ENCODE results near the gene MYLK.

DNA sequence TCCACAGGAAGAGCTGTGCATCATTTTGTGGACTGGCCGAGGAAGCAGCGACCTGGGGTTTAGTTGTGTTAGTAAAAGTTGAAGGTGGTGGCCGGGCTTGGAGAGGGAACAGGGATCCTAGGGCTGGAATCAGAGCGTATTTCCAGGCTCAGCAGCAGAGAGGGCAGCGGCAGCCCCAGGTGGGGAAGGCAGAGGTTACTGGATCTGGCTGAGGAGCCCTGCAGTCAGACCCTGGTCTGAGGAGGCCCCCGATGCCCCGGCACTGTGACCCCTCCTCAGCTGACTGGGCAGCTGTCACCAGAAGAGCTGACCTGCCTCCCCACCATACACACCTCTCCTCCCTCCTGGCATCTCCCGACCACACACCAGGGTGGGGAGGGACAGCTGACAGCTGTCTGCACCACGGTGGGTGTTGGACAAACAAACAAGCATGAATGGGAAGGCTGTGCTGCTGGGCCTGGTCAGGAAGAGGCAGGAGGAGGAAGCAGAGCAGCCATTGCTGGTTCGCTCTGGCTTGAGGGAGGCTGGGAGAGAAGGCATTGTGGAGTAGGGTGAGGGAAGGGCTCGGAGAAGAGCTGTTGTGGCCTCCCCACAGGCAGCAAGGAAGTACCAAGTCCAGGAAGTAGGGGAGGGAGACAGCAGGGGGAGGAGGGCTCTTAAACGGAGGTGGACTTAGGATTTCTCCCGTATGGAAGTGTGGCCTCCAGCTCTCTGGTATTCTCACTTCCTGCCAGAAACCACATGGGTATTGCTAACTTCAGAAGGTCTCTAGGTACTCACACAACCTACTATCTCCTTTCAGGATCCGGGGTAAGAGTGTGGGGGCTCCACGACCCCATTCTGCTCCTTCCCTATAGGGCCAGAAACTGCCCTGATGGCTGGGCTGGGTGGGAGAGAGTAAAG is 249.7 kb downstream of the MYLK start:
- TF ChIP-seq, protein P1, sequence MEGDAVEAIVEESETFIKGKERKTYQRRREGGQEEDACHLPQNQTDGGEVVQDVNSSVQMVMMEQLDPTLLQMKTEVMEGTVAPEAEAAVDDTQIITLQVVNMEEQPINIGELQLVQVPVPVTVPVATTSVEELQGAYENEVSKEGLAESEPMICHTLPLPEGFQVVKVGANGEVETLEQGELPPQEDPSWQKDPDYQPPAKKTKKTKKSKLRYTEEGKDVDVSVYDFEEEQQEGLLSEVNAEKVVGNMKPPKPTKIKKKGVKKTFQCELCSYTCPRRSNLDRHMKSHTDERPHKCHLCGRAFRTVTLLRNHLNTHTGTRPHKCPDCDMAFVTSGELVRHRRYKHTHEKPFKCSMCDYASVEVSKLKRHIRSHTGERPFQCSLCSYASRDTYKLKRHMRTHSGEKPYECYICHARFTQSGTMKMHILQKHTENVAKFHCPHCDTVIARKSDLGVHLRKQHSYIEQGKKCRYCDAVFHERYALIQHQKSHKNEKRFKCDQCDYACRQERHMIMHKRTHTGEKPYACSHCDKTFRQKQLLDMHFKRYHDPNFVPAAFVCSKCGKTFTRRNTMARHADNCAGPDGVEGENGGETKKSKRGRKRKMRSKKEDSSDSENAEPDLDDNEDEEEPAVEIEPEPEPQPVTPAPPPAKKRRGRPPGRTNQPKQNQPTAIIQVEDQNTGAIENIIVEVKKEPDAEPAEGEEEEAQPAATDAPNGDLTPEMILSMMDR (IDR thresholded peaks at IDR 0.05; ENCODE audit: insufficient read depth, low read length), result no peak
- TF ChIP-seq POLR2AphosphoS5 (IDR thresholded peaks at IDR 0.05; ENCODE audit: low read depth), result no peak
- no peak for TF ChIP-seq GABPA (IDR thresholded peaks at IDR 0.05; ENCODE audit: low read depth)

Data from HL-60 (cell line).